ENCODE data around the gene PROZ. TPM values are rescaled to one million over a fixed set of nuclear protein-coding genes. Genes with fewer than 3 reads are reported as not detected.

The PROZ gene
- total RNA-seq, 2 donors from 2014 or later = 0.40 to 0.84 TPM

GRCh38 chr13:113121183-113121927 is 37.1 kb upstream of the PROZ start:
- 95 to 96% methylated on average over 13 to 24 of the region's 24 CpGs for WGBS, 2 experiments (ENCODE audit: insufficient coverage in 1 of 2, insufficient read length in 1 of 2)
- peaks cover 12% of the 10 kb centered on the region for H3K4me1 Mint-ChIP-seq
- H3K36me3 Mint-ChIP-seq (ENCODE audit: low read depth) = peaks cover 4% of the 10 kb centered on the region
- H3K4me1 ChIP-seq (ENCODE audit: control insufficient read depth, insufficient read depth, low read length) = peaks cover 8% of the 10 kb centered on the region
- no peak overlapping the region for H3K27ac Mint-ChIP-seq
- H3K27me3 ChIP-seq (ENCODE audit: control insufficient read depth, insufficient read depth, low read length, poor library complexity, severe bottlenecking) = peaks cover 7% of the 10 kb centered on the region
- H3K4me3 ChIP-seq (ENCODE audit: low read length) = no peak overlapping the region
- H3K9me3 Mint-ChIP-seq = no peaks in the 10 kb centered on the region
- no peaks in the 10 kb centered on the region for H3K9me3 ChIP-seq (ENCODE audit: control insufficient read depth, low read length)
- DNase-seq = peak; percentile 38
- TF ChIP-seq CTCF (conservative IDR thresholded peaks at IDR 0.05) = no peak
- H3K9ac ChIP-seq (ENCODE audit: extremely low read depth, low read length, poor library complexity, severe bottlenecking) = no peak overlapping the region
- peaks cover 11% of the 10 kb centered on the region for H3K27me3 Mint-ChIP-seq (ENCODE audit: insufficient read depth)
- no peak overlapping the region for H3K27ac ChIP-seq (ENCODE audit: low read depth, low read length)
- no peaks in the 10 kb centered on the region for H3K36me3 ChIP-seq (ENCODE audit: control insufficient read depth, insufficient read depth, low read length)
- no peak overlapping the region for H3K4me3 Mint-ChIP-seq

DNA sequence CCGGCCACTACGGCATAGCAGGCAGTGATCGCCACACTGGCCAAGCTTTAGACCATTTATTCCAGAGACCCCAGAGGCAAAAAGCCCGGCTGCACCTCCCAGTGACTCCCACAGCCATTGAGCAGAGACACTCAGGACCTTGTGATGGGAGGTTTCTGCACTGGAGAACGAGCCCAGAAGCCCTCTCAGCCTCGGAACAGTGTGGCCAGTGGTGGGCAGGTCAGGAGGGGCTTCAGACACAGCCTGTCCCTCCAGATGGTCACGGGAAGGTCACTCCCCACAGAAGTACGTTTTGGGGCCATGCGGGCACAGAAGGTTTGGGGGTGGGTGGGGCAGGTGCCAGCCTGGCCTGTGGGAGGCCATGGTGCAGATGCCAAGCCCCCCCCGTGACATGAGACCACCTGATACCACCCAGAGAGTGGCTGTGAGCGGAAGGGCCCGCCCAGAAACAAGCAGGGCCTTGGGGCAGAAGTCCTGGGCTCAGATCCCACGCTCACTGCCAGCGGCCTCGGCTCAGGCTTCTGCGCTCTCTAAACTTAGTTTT is 36.4 kb upstream of the PROZ start:
- peaks cover 4% of the 10 kb centered on the region for H3K36me3 Mint-ChIP-seq (ENCODE audit: low read depth)
- peak overlapping the region; percentile 74 for H3K27ac Mint-ChIP-seq
- Histone ChIP-seq H3K4me1 (ENCODE audit: control insufficient read depth, insufficient read depth, low read length) (peaks cover 8% of the 10 kb centered on the region), H3K27me3 (ENCODE audit: control insufficient read depth, insufficient read depth, low read length, poor library complexity, severe bottlenecking) (peaks cover 7% of the 10 kb centered on the region), H3K4me3 (ENCODE audit: low read length) (no peak overlapping the region), H3K9ac (ENCODE audit: extremely low read depth, low read length, poor library complexity, severe bottlenecking) (no peak overlapping the region), H3K9me3 (ENCODE audit: control insufficient read depth, low read length) (no peaks in the 10 kb centered on the region), H3K36me3 (ENCODE audit: control insufficient read depth, insufficient read depth, low read length) (no peaks in the 10 kb centered on the region), H3K27ac (ENCODE audit: low read depth, low read length) (no peak overlapping the region)
- H3K27me3 Mint-ChIP-seq (ENCODE audit: insufficient read depth) = peaks cover 9% of the 10 kb centered on the region
- 93 to 98% methylated on average over 13 to 16 of the region's 16 CpGs for WGBS, 2 experiments (ENCODE audit: insufficient coverage in 1 of 2, insufficient read length in 1 of 2)
- no peak overlapping the region for H3K4me3 Mint-ChIP-seq
- H3K9me3 Mint-ChIP-seq = no peaks in the 10 kb centered on the region
- H3K4me1 Mint-ChIP-seq = peaks cover 12% of the 10 kb centered on the region
- DNase-seq = no peak
- TF ChIP-seq CTCF (conservative IDR thresholded peaks at IDR 0.05) = no peak

DNA sequence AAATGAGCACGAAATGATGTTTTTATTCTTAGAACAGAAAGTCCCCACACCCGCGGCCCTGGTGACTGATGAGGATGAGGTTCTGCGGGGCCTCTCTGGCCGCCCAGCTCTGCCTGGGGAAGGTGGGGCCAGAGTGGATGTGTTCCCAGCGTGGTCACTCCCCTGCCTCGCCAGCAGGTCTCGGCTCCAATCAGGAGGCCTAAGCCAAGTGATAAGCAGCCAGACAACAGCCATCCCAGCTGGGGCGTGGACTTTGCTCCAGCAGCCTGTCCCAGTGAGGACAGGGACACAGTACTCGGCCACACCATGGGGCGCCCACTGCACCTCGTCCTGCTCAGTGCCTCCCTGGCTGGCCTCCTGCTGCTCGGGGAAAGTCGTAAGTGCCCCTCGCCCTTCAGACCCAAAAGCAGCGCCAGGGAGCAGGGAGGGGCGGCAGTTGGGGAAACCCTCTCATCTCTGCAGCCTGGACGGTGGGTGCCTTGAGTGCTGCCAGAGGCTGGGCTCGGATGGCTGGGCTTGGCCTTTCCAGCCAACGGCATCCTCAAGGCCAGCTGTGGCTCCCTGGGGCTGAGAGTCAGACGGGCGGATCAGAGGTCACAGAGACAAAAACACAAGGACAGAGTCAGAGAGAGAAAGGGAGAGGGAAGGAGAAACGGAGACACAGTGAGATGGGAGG is 35.8 kb upstream of the PROZ start, which contains the start of gene F10:
F10 (plus strand) TSS at position 250 of the 676 bp plus-strand sequence; CDS start at position 307, 57 bp downstream.
- H3K27ac Mint-ChIP-seq = peak within 1 kb of the TSS; percentile 74
- peak; percentile 53 for TF ChIP-seq CTCF (conservative IDR thresholded peaks at IDR 0.05)
- Histone ChIP-seq H3K9me3 (ENCODE audit: control insufficient read depth, low read length) (no peaks in the 10 kb centered on the region), H3K27me3 (ENCODE audit: control insufficient read depth, insufficient read depth, low read length, poor library complexity, severe bottlenecking) (peaks cover 7% of the 10 kb centered on the region), H3K36me3 (ENCODE audit: control insufficient read depth, insufficient read depth, low read length) (no peaks in the 10 kb centered on the region), H3K4me3 (ENCODE audit: low read length) (peak within 1 kb of the TSS; percentile 57), H3K4me1 (ENCODE audit: control insufficient read depth, insufficient read depth, low read length) (peaks cover 8% of the 10 kb centered on the region), H3K9ac (ENCODE audit: extremely low read depth, low read length, poor library complexity, severe bottlenecking) (no peak within 1 kb of the TSS), H3K27ac (ENCODE audit: low read depth, low read length) (peak within 1 kb of the TSS; percentile 3)
- H3K27me3 Mint-ChIP-seq (ENCODE audit: insufficient read depth) = peaks cover 6% of the 10 kb centered on the region
- H3K9me3 Mint-ChIP-seq = no peaks in the 10 kb centered on the region
- peak within 1 kb of the TSS; percentile 39 for H3K4me3 Mint-ChIP-seq
- H3K36me3 Mint-ChIP-seq (ENCODE audit: low read depth) = peaks cover 4% of the 10 kb centered on the region
- peaks cover 12% of the 10 kb centered on the region for H3K4me1 Mint-ChIP-seq
- WGBS, 2 experiments (ENCODE audit: insufficient coverage in 1 of 2, insufficient read length in 1 of 2) = 44 to 57% methylated on average over 10 to 23 of the region's 23 CpGs
- peak; percentile 93 for DNase-seq

All from endodermal cell (in vitro differentiated cells).